Subcutaneous abdominal adipose tissue (tissue), 5 donors: ENCODE data around the gene AHDC1.

Source experiments
- H3K27ac ChIP-seq: one replicate; pipeline ENCODE4 v1.7.0; 2013; ENCODE audit warnings: low read depth, mild to moderate bottlenecking, inconsistent platforms, low read length, moderate library complexity
- H3K27me3 ChIP-seq, 5 donors: one replicate each; pipeline ENCODE4 v1.7.0; 2013; ENCODE audit warnings: low read length in 5 of 5, inconsistent platforms in 1 of 5; ENCODE audit not compliant: control insufficient read depth in 5 of 5, insufficient read depth in 4 of 5
- H3K36me3 ChIP-seq, 5 donors: one replicate each; pipeline ENCODE4 v1.7.0; 2013; ENCODE audit warnings: low read length in 5 of 5; ENCODE audit not compliant: control insufficient read depth in 5 of 5, insufficient read depth in 5 of 5
- H3K4me1 ChIP-seq, 5 donors: one replicate each; pipeline ENCODE4 v1.7.0; 2013; ENCODE audit warnings: low read length in 5 of 5, mild to moderate bottlenecking in 3 of 5, moderate library complexity in 1 of 5; ENCODE audit not compliant: control insufficient read depth in 5 of 5, insufficient read depth in 5 of 5
- H3K4me3 ChIP-seq, 5 donors: one replicate each; pipeline ENCODE4 v1.7.0; 2013; ENCODE audit warnings: low read length in 5 of 5, low read depth in 1 of 5
- H3K9ac ChIP-seq, 5 donors: one replicate each; pipeline ENCODE4 v1.7.0; 2013; ENCODE audit warnings: low read length in 5 of 5, mild to moderate bottlenecking in 4 of 5, moderate library complexity in 3 of 5
- H3K9me3 ChIP-seq, 5 donors: one replicate each; pipeline ENCODE4 v1.7.0; 2013; ENCODE audit warnings: low read length in 5 of 5; ENCODE audit not compliant: control insufficient read depth in 5 of 5
- donor health status: healthy.
- donor health status: healthy.
- donor health status: healthy.
- donor health status: healthy.
- donor health status: healthy.

AHDC1 gene

GRCh38 chr1:27526569-27527222 lies 77.2 kb downstream of the AHDC1 start:
- no peaks in the 10 kb centered on the region for H3K36me3 ChIP-seq
- H3K4me3 ChIP-seq: peak overlapping the region in 1 of 5 donors; percentile 3
- peaks cover 24 to 75% (median 66%) of the 10 kb centered on the region in 5 donors for H3K4me1 ChIP-seq
- H3K9ac ChIP-seq: peak overlapping the region in 1 of 5 donors; percentile 51
- no peaks in the 10 kb centered on the region for H3K27me3 ChIP-seq
- no peaks in the 10 kb centered on the region for H3K9me3 ChIP-seq
- H3K27ac ChIP-seq: no peak overlapping the region

- peak overlapping the region in 2 of 5 donors; percentile 42 to 50 for H3K9ac ChIP-seq
- H3K9me3 ChIP-seq: no peaks in the 10 kb centered on the region
- H3K36me3 ChIP-seq: no peaks in the 10 kb centered on the region
- H3K27ac ChIP-seq: no peak overlapping the region
- peaks cover 27 to 86% (median 77%) of the 10 kb centered on the region in 5 donors for H3K4me1 ChIP-seq
- H3K27me3 ChIP-seq: no peaks in the 10 kb centered on the region
- H3K4me3 ChIP-seq: peak overlapping the region in 4 of 5 donors; percentile 26 to 47 (median 32)
Measured at GRCh38 chr1:27525296-27526272, 78.4 kb downstream of the AHDC1 start.

GRCh38 chr1:27523337-27524020 lies 80.5 kb downstream of the AHDC1 start:
- H3K4me3 ChIP-seq: no peak overlapping the region
- peaks cover 18 to 76% (median 64%) of the 10 kb centered on the region in 5 donors for H3K4me1 ChIP-seq
- H3K27ac ChIP-seq: no peak overlapping the region
- no peaks in the 10 kb centered on the region for H3K9me3 ChIP-seq
- H3K27me3 ChIP-seq: no peaks in the 10 kb centered on the region
- peak overlapping the region in 1 of 5 donors; percentile 8 for H3K9ac ChIP-seq
- no peaks in the 10 kb centered on the region for H3K36me3 ChIP-seq

GRCh38 chr1:27522432-27523336 lies 81.3 kb downstream of the AHDC1 start:
- peak overlapping the region in 1 of 5 donors; percentile 19 for H3K4me3 ChIP-seq
- H3K36me3 ChIP-seq: no peaks in the 10 kb centered on the region
- no peaks in the 10 kb centered on the region for H3K27me3 ChIP-seq
- H3K9me3 ChIP-seq: no peaks in the 10 kb centered on the region
- no peak overlapping the region for H3K27ac ChIP-seq
- peak overlapping the region in 1 of 5 donors; percentile 8 for H3K9ac ChIP-seq
- H3K4me1 ChIP-seq: peaks cover 16 to 72% (median 58%) of the 10 kb centered on the region in 5 donors

GRCh38 chr1:27521861-27522431 lies 82.0 kb downstream of the AHDC1 start:
- Histone ChIP-seq H3K27me3 (no peaks in the 10 kb centered on the region), H3K4me1 (peaks cover 15 to 67% (median 51%) of the 10 kb centered on the region in 5 donors), H3K36me3 (no peaks in the 10 kb centered on the region), H3K27ac (no peak overlapping the region), H3K9ac (no peak overlapping the region), H3K4me3 (peak overlapping the region in 1 of 5 donors; percentile 4), H3K9me3 (no peaks in the 10 kb centered on the region)

- Histone ChIP-seq H3K4me1 (peaks cover 15 to 65% (median 47%) of the 10 kb centered on the region in 5 donors), H3K27ac (no peak overlapping the region), H3K9me3 (no peaks in the 10 kb centered on the region), H3K9ac (no peak overlapping the region), H3K27me3 (no peaks in the 10 kb centered on the region), H3K4me3 (peak overlapping the region in 2 of 5 donors; percentile 4 to 24), H3K36me3 (no peaks in the 10 kb centered on the region)
Measured at GRCh38 chr1:27521336-27521831, 82.6 kb downstream of the AHDC1 start.

GRCh38 chr1:27520651-27521050 lies 83.3 kb downstream of the AHDC1 start:
- Histone ChIP-seq H3K36me3 (no peaks in the 10 kb centered on the region), H3K27ac (no peak overlapping the region), H3K9ac (no peak overlapping the region), H3K4me3 (no peak overlapping the region), H3K4me1 (peaks cover 12 to 58% (median 42%) of the 10 kb centered on the region in 5 donors), H3K27me3 (no peaks in the 10 kb centered on the region), H3K9me3 (no peaks in the 10 kb centered on the region)

DNA sequence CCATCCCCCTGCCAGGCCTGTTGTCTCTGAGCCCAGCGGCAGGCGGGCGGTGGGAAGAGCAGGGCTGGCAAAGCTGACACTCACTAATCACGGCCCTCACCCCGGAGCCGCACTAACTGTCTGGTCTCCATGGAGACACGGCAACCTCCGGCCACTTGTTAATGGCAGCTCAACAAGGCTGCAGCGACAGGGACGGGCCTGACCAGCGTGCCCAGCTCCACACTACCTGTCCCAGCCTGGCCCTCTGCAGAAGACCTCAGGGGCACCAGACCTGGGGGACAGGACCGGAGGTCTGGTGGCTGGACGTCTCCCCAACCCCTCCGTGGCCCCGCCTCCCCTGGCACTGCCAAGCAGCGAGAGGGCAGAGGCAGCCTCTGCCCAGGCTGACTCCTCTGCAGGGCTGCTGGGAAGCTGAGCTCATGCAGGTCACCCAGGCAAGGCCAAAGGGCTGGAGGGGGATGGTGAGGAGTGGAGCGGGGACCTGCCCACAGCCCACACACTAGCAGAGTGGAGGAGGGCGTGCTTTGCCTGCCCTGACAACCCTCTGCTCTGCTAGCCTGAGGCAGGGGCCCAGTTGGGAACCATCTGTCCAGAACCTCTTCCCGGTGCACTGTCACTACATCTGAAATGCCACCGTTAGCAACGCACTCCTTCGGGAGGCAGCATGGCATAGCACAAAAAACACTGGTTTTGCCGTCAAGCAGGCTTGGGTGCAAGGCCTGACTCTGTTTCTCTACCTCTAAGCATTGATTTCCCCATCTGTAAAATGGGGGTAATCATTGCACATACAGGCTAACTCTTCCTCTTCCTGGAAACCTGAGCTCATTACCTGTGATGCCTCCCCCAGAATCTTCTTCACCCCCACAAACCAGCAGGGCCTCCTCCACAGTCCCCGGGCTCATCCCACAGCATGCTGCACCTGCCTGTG lies 84.3 kb downstream of the AHDC1 start:
- H3K4me3 ChIP-seq: no peak overlapping the region
- no peaks in the 10 kb centered on the region for H3K9me3 ChIP-seq
- H3K36me3 ChIP-seq: no peaks in the 10 kb centered on the region
- no peak overlapping the region for H3K27ac ChIP-seq
- peaks cover 9 to 51% (median 35%) of the 10 kb centered on the region in 5 donors for H3K4me1 ChIP-seq
- H3K27me3 ChIP-seq: no peaks in the 10 kb centered on the region
- no peak overlapping the region for H3K9ac ChIP-seq
